Measurements from ENCODE around the gene RTP3. TPM values are rescaled to one million over a fixed set of nuclear protein-coding genes. Genes with fewer than 3 reads are reported as not detected.

RTP3 gene
- total and polyA plus RNA-seq, 8 donors: not detected

GRCh38 chr3:46472736-46473135, 25.0 kb upstream of the RTP3 start:
- 92% methylated on average over 2 of the region's 2 CpGs for WGBS, 2 donors
- FAIRE-seq: no peak
- Histone ChIP-seq H3K27me3 (no peaks in the 10 kb centered on the region), H3K36me3 (no peaks in the 10 kb centered on the region), H3K4me3 (no peak overlapping the region), H3K27ac (no peak overlapping the region), H3K9me3 (no peaks in the 10 kb centered on the region), H3K4me1 (peaks cover 0 to 26% (median 0%) of the 10 kb centered on the region in 3 donors)
- intact Hi-C loops (cut with DNase I): loop anchor here in 1 of 3 donors (10.0 kb wide), 1 partner anchor 422 kb away; no protein-coding TSS in a partner anchor
- no peak for TF ChIP-seq CTCF (IDR thresholded peaks at IDR 0.05)
- no peak for DNase-seq
- no peak for ATAC-seq

- no peaks in the 10 kb centered on the region for H3K27me3 ChIP-seq
- no peaks in the 10 kb centered on the region for H3K9me3 ChIP-seq
- no peak overlapping the region for H3K27ac ChIP-seq
- ATAC-seq: peak in 1 of 4 donors; percentile 33
- H3K4me3 ChIP-seq: no peak overlapping the region
- TF ChIP-seq CTCF (IDR thresholded peaks at IDR 0.05): no peak
- 79 to 81% methylated on average over 4 of the region's 4 CpGs for WGBS, 2 donors
- H3K4me1 ChIP-seq: no peaks in the 10 kb centered on the region
- no peak for FAIRE-seq
- peak in 1 of 6 donors; percentile 7 for DNase-seq
- no peaks in the 10 kb centered on the region for H3K36me3 ChIP-seq
- intact Hi-C loops (cut with DNase I): loop anchor here in 1 of 3 donors (10.0 kb wide), 1 partner anchor 418 kb away; no protein-coding TSS in a partner anchor
These were observed 20.6 kb upstream of the RTP3 start for GRCh38 chr3:46477145-46477544.

- no peaks in the 10 kb centered on the region for H3K27me3 ChIP-seq
- H3K4me1 ChIP-seq: no peaks in the 10 kb centered on the region
- no peak for TF ChIP-seq CTCF (IDR thresholded peaks at IDR 0.05)
- no peaks in the 10 kb centered on the region for H3K36me3 ChIP-seq
- no peak for DNase-seq
- FAIRE-seq: no peak
- intact Hi-C loops (cut with DNase I): loop anchor here in 1 of 3 donors (10.0 kb wide), 1 partner anchor 417 kb away; no protein-coding TSS in a partner anchor
- no peak overlapping the region for H3K27ac ChIP-seq
- no peak overlapping the region for H3K4me3 ChIP-seq
- no peaks in the 10 kb centered on the region for H3K9me3 ChIP-seq
- ATAC-seq: no peak
- 83 to 92% methylated on average over 6 of the region's 6 CpGs for WGBS, 2 donors
These were observed 20.0 kb upstream of the RTP3 start for GRCh38 chr3:46477756-46478155.

GRCh38 chr3:46478341-46478740, 19.4 kb upstream of the RTP3 start:
- H3K27me3 ChIP-seq: no peaks in the 10 kb centered on the region
- FAIRE-seq (no peak), DNase-seq (no peak), ATAC-seq (no peak)
- no peak for TF ChIP-seq CTCF (IDR thresholded peaks at IDR 0.05)
- H3K4me1 ChIP-seq: no peaks in the 10 kb centered on the region
- no peaks in the 10 kb centered on the region for H3K9me3 ChIP-seq
- 89 to 92% methylated on average over 5 of the region's 5 CpGs for WGBS, 2 donors
- no peak overlapping the region for H3K27ac ChIP-seq
- H3K4me3 ChIP-seq: no peak overlapping the region
- intact Hi-C loops (cut with DNase I): loop anchor here in 1 of 3 donors (10.0 kb wide), 1 partner anchor 416 kb away; no protein-coding TSS in a partner anchor
- no peaks in the 10 kb centered on the region for H3K36me3 ChIP-seq

GRCh38 chr3:46479021-46479420, 18.8 kb upstream of the RTP3 start:
- 91 to 94% methylated on average over 5 of the region's 5 CpGs for WGBS, 2 donors
- ATAC-seq (no peak), DNase-seq (no peak), FAIRE-seq (no peak)
- Histone ChIP-seq H3K36me3 (no peaks in the 10 kb centered on the region), H3K9me3 (no peaks in the 10 kb centered on the region), H3K4me1 (no peaks in the 10 kb centered on the region), H3K27me3 (no peaks in the 10 kb centered on the region), H3K27ac (no peak overlapping the region), H3K4me3 (no peak overlapping the region)
- no peak for TF ChIP-seq CTCF (IDR thresholded peaks at IDR 0.05)
- intact Hi-C loops (cut with DNase I): loop anchor here in 1 of 3 donors (10.0 kb wide), 1 partner anchor 416 kb away; no protein-coding TSS in a partner anchor

Data from pancreas (tissue), 10 donors.